ENCODE results near the gene F11.
"Not testable (repeated sequence)": the region's sequence is repeated elsewhere in the genome, so short reads cannot be mapped to it uniquely, and the experiment has no call there.

Gene F11

DNA sequence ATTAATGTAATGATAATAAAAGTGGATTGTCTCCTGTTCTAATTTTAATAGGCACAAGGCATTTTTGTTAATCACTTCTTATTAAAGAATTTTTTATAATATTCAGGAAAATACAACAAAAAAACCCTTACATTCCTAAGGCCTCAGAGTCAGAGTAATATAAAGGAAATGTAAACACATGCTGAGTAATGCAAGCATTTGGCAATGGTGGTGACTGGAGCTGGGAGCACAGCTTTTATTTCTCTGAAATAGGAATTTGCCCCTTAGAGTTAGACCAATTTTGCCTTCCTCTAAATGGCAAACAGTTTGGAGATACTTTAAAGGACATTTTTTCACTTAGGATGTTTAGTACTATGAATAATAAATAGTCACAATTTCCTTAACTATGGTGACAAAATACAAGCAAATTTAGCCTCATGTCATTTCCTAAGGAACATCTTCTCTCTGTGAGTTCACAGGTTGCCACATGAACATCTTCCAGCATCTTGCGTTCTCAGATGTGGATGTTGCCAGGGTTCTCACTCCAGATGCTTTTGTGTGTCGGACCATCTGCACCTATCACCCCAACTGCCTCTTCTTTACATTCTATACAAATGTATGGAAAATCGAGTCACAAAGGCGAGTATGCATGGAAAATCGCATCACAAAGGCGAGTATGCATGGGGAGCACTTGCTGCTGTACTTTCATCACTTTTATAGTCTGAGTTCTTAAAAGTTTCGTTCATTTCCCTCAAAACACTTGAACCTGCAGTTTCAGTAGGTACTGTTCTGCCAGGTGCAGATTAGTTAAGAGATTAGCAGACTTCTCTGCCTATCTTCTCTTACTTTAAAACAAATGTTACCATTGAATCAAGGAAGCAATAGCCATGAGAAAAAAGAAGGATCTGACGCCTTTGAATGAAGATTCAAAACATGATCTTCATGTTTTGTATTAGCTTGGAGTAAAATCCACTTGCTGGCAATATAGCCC, 15.9 kb upstream of the F11 start:
- no peak for DNase-seq (ENCODE audit: low read depth, low spot score)

DNA sequence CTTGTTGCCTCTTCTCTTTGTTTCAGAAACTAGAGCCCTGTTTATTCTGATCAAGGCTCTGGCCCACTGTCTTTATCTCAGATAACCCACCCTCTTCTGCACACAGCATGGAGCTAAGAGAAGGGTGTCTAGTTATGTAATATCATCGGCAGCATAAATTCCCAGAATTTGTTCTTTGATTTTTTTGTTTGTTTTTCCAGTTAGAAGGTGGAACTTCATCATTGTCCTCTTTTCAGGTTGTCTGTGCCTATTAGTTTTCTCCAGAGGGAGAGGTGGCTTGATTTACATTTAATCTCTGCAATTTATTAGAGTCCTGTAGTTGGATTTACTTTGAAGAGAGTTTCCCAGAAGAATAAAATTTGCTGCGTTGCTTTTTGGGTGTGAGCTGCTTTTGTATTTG, 15.2 kb upstream of the F11 start:
- DNase-seq (ENCODE audit: low read depth, low spot score), result no peak

GRCh38 chr4:186255122-186255521, 10.9 kb upstream of the F11 start:
- no peak for DNase-seq (ENCODE audit: low read depth, low spot score)

DNA sequence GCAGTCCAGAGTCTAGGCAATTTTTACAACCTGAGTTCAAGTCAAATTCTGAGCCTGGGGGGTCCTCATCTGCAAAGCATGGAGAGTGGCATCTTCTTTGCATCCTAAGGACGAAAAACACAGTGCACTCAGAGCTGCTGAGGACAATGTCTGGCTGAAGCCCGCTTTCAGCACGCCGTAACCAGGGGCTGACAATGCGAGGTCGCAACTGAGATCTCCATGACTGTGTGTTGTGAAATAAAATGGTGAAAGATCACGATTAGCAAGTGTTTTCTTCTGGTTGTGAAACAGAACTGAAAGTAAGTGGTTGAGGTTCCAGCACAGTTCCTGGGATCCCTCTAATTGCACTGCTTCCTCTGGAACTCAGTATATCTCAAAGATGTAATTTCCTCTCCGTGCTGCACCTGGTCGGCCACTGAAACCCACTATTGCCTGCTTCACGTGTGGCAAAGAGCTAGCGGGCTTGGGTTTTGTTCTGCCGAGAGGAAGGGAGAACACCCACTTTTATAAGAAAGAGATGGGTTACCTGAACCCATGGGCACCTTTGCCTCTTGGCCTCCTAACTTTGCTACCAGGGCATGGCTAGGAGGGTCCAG, 7.7 kb upstream of the F11 start:
- no peak for DNase-seq (ENCODE audit: low read depth, low spot score)

DNA sequence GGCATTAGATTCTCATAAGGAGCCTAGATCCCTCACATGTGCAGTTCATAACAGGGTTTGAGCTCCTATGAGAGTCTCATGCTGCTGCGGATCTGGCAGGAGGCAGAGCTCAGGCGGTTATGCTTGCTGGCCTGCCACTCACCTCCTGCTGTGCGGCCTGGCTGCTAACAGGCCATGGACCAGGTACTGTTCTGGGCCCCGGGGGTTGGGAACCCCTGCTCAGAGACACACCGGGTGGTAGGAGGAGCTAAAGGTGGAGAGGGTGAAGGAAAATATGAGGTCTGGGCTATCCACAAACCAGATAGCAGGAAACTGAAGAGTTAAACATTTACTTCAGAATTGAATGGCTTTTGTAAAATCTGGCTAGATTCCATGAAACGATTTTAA, 5.9 kb upstream of the F11 start:
- DNase-seq (ENCODE audit: low read depth, low spot score), result no peak

DNA sequence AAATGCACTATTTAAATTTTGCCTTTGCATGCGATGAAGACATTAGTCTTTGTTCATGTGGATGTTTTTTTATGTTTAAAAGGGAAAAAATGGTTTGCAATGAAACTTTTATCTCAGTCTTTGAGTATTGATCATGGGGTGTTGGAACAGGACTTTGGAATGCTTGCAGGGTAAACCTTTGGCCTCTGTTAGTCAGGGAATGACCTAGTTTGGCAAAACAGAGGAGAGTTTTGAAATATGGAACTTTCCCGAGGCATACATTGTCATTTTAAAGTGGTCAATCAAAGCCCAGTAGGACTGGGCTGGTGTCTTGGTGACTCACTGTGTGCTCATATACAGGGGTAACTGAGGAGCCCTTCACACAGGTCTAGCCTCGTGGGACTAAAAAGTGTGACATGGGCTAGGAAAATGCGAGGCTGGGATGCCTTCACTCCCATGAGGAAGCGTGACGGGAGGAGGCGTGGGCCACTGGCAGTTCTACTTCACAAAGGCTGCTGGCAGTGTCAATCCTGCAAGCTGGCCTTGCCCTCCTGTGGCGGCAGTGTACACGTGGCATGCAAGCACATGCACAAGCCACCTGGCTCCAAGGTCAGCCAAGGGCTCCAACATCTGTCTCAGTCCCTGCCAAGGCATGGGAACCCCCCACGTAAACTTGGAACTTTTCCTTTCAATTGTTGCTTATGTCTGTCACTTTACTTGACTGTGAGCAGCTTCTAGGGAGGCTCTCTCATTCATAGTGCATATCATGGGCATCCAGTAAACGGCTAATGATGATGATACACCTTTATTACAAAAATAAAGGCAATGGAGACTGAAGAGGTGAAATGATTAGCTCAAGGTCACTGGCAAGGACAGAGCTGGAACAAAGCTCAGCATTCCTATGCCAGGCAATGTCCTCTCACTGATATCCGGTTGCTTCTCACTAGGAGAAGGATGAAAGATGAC, 5.2 kb upstream of the F11 start:
- DNase-seq (ENCODE audit: low read depth, low spot score), result no peak

- no peak for DNase-seq (ENCODE audit: low read depth, low spot score)
These were observed 1.3 kb upstream of the F11 start for GRCh38 chr4:186264660-186265059.

DNA sequence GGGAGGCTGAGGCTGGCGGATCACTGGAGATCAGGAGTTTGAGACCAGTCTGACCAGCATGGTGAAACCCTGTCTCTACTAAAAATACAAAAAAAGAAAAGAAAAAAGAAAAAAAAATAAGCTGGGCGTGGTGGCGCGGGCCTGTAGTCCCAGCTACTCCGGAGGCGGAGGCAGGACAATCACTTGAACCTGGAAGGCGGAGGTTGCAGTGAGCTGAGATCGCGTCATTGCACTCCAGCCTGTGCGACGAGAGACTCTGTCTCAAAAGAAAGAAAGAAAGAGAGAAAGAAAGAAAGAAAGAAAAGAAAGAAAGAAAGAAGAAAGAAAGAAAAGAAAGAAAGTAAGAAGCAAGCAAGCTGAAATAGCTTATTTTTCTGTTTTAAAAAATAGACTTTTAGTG, 739 bp upstream of the F11 start:
- DNase-seq (ENCODE audit: low read depth, low spot score), result peak; percentile 26

- DNase-seq (ENCODE audit: low read depth, low spot score), result peak; percentile 37
These were observed 904 bp downstream of the F11 start for GRCh38 chr4:186266729-186267456.

GRCh38 chr4:186271081-186271678, 5.2 kb downstream of the F11 start:
- no peak for DNase-seq (ENCODE audit: low read depth, low spot score)

DNA sequence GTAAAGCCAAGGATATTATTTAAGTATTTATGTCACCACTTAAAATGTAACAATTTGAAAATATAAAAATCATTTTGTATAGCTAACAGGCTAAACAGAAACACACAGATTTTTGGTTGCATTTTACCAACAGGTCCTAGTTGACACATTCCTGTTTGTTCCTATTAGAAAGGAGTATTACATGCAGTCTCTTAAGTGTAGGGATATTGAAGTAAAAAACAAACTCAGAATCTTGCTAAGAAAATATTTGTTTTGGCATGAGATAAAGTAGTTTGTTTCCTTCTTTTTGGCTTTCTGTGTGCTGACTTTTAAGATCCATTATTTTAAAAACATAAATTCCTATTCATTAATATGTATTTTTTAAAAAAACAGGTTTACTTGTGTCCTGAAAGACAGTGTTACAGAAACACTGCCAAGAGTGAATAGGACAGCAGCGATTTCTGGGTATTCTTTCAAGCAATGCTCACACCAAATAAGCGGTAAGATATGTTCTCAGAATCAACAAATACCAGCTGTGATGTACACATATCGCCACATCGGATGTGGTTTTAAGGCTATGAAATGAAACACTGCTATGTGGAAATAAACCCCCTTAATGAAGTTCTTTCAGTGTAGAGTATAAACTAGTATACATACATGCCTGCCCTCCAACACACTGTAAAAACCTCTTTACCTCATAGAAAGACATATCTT, 6.9 kb downstream of the F11 start:
- DNase-seq (ENCODE audit: low read depth, low spot score), result no peak

DNA sequence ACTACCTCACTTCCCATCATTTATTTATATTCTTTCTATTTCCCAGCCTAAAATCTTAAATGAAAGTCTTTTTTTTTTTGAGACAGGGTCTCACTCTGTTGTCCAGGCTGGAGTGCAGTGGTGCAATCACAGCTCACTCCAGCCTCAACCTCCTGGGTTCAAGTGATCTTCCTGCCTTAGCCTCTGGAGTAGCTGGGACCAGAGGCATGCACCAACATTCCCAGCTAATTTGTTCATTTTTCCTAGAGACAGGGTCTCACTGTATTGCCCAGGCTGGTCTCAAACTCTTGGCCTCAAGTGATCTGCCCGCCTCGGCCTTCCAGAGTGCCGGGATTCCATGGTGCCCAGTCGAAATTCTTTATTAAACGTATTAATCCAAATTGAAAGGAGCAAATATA, 7.4 kb downstream of the F11 start:
- not testable (repeated sequence) for DNase-seq (ENCODE audit: low read depth, low spot score)

GRCh38 chr4:186283311-186283710, 17.3 kb downstream of the F11 start:
- DNase-seq (ENCODE audit: low read depth, low spot score), result no peak

DNA sequence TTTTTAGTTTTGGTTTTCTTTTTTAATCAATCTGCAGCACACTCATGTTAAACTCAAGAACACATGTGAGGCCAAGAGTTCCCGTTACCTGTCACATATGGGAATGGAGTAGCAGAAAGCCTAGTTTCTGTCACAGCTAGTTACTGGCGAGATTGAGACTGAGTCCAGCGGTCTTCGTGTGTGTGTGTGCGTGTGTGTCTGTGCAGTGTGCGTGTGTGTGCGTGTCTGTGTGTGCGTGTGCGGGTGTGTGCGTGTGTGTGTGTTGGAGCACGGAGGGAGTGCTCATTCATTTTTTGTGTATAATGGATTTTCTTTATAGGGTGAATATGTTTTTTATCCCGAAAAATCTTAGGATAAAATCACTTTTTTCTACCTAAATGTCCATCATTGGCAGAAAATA, 19.2 kb downstream of the F11 start:
- no peak for DNase-seq (ENCODE audit: low read depth, low spot score)

DNA sequence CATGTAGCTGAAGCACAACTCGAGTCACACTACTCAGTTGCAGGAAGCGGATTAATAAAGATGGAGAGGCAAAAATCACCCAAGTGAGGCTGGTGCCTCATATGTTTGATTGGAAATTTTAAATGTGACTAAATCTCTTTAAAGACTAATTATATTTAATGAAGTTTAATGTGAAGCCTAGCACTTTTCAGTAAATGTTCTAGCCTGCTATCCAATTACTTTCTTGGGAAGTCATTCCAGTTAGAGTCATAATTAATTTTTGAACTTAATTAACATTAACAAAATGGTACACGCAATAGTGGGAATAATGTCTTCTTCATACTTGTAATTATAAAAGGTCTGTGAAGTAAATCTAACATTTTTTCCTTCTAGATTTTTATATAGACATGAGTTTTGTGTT, 20.6 kb downstream of the F11 start:
- no peak for DNase-seq (ENCODE audit: low read depth, low spot score)

DNA sequence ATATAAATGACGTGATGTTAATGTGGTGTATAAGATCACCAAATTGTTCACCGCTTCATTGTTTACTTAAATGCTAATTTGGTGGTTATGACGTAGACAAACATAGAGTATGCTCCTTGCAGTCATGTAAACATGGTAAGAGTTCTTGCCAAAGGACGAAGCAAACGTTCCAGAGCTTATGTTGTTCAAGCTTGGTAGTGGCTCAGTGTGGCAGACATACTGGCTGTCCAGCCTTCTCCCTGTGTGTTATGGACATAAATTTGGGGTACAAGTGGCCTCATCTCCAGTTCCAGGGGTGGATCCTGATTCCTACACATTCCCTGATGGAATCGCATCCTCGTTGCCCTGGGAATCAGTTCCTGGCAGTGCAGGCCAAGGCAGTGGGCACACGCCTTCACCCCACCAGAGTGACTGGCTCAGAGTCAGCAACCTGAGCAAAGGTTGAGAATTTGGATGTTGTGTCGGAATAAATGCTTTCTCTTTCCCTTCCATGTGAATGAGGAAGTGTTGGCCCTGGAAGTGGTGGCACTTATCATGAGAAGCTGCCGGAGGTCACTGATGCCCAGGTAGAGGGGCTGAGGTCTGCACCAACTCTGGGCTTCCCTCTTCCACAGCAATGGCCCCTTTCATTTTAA, 25.4 kb downstream of the F11 start:
- no peak for DNase-seq (ENCODE audit: low read depth, low spot score)

- DNase-seq (ENCODE audit: low read depth, low spot score), result no peak
These were observed 28.2 kb downstream of the F11 start for GRCh38 chr4:186294160-186294559.

GRCh38 chr4:186296481-186296880, 30.5 kb downstream of the F11 start:
- DNase-seq (ENCODE audit: low read depth, low spot score), result no peak

DNA sequence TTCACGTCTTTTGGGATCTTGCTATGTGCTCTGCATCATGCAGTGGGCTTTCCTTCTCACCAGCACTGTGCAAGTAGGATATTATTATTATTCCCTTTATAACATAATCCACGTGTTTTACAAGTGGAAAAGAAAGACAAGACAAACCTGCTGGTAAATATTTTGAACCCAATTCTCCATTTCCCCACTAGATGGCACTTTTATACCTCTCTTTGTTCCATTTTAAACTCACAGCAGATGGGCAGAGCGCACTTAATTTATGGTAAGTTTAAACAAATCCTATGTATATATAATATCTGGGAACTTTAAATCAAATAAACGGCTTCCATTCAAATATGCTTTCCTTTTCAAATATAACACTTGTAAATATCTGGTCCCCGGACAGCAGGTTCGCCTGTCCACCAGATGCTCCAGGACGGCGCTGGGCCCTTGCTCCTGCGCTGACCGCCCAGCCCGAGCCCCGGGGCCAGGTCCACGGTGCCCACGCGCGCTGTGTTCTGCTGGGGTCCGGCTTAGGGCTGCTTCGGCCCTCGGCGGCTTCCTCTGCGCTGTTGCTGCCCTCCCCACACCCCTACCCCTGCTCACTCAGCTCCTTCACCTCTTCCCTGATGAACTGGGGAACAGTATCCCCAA, 31.1 kb downstream of the F11 start:
- DNase-seq (ENCODE audit: low read depth, low spot score), result peak; percentile 29
